Measurements from ENCODE around the gene CACNA2D3.
A peak's percentile ranks its signal among the peaks of the same experiment; 100 is the strongest.

Gene CACNA2D3

DNA sequence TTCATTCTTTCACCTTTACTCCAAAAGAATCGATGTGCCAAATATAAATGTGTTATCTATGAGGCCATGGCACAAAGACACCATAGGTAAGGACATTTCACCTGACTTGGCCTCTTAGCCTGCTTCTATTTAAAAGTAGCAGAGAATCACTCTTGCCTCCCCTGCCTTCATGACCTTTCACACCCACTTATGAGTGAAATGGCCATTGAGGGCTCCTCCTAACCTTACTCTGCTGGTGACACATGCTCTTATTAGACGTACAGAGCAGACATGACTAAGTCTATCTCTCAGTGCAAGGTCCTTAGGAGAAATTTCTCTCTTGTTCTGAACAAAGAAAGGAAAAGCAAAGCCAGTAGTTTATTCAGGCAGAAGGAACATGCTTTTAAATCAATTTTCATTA is 654.8 kb downstream of the CACNA2D3 start:
- DNase-seq, result no peak

GRCh38 chr3:54780336-54780735 is 658.0 kb downstream of the CACNA2D3 start:
- DNase-seq, result no peak

- no peak for DNase-seq
Observed at GRCh38 chr3:54781728-54782127, 659.4 kb downstream of the CACNA2D3 start.

- no peak for DNase-seq
Observed at GRCh38 chr3:54783611-54784010, 661.3 kb downstream of the CACNA2D3 start.

DNA sequence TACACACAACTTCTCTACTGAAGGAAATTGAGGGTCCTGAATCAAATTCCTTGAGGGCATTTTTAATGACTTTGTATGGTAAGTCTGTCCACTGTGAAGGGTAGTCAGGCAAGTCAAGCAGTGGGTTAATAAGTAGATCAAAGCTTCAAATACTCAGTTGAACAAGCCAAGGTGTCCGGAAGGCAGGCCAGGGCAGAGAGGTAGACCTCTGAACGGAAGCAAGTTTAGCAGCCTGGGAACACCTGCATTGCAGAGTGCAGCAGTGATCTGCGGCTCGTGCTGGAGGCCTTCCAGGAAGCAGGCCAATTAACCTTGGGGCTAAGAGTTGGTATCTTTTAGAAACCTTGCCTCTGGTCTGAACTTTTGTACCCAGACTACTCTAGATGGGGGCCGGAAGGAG is 661.7 kb downstream of the CACNA2D3 start:
- DNase-seq, result no peak

GRCh38 chr3:54785976-54786375 is 663.6 kb downstream of the CACNA2D3 start:
- no peak for DNase-seq

DNA sequence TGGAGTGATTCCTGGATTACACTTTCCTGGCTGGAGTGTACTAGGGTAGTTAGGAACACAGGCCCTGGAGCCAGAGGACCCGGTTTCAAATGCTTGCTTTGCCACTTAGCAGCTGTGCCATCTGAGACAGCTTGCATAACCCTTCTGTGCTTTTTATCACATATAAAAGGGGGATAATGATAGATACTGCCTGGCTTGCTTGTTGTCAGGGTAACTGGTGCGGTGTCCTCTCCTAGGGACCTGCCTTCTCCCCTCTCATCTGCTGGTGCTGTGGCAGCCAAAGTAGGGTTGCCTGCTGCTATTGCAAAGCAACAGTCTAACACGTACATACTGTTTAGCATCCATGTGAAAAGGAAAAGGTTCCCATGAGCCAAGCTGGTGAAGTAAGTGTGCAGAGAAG is 667.7 kb downstream of the CACNA2D3 start:
- DNase-seq, result no peak

GRCh38 chr3:54791501-54792156 is 669.3 kb downstream of the CACNA2D3 start:
- DNase-seq, result no peak

GRCh38 chr3:54792584-54792983 is 670.2 kb downstream of the CACNA2D3 start:
- no peak for DNase-seq

DNA sequence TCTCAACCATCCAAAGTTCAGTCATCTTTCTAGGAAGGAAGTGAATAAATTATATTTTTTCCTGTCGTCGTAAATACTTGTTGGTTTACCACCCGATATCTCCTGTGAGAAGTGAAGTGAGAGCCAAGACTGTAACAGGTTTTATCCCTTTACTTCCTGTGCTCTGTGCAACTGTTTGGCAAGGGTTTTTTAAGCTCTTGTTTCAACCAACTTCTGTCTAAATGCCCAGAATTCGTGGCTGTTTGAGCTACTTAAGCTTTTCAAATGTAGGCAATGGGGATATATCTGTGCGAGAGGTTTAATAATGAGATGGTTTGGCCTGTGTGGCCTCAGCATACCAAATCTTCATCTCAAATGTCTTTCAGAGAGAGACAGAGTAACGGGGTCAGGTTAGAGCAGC is 670.8 kb downstream of the CACNA2D3 start:
- DNase-seq, result no peak

DNA sequence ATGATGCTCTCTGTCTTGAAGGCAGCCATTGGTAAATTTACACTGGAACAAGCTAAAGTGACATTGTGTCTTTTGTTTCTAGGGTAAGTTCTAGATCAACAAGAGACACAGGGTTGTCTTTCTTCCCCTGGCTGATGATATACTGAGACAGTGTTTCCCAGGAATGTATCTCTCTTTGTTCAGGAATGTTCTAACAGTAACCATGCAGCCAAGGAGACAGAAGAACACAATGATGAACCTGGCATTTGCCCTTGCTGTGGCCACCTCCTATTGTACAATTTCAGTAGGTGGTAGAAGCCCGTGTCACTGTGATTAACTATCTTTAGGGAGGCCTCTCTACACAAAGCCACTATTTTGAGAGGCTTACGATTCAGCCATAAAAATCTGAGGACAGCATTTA is 674.8 kb downstream of the CACNA2D3 start:
- DNase-seq, result no peak

GRCh38 chr3:54800478-54800877 is 678.1 kb downstream of the CACNA2D3 start:
- DNase-seq, result no peak

DNA sequence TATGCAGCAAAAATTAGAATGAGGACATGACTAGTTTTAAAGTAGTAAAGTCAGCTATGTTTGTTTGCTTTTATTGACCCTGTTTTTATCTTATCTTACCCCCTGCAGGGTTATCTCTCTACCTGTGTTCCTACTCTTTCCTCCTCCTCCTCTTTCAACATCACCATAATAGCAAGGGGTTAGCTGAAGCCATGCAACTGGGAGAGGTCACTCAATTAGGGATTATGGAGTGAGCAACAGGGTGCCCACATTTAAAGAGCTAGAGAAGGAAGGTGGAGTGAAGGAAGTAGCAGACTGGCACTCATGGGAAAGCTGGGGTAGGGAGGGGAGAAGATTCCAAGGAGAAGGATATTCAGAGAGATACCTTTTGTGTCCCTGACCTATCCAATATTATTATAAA is 679.6 kb downstream of the CACNA2D3 start:
- no peak for DNase-seq

DNA sequence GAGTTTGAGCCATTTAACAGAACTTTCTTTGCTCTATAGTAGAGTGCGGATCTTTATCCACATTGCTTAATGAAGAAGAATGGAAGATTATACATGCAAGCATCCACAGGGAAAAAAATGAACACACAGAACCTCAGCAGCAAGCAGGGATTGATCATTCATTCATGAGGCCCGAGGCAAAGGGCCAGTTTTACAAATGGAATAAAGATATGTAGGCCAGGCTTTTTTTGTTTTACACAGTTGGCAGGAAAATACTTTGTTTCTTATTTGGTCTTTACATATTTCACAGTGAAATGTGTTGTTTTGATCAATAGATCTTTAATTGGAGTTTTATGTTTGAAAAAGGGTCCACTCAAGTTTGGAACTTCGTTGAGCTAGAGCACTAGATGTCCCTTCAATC is 688.0 kb downstream of the CACNA2D3 start:
- no peak for DNase-seq

GRCh38 chr3:54814224-54814623 is 691.9 kb downstream of the CACNA2D3 start:
- no peak for DNase-seq

- peak; percentile 69 for DNase-seq
Observed at GRCh38 chr3:54817628-54818027, 695.3 kb downstream of the CACNA2D3 start.

DNA sequence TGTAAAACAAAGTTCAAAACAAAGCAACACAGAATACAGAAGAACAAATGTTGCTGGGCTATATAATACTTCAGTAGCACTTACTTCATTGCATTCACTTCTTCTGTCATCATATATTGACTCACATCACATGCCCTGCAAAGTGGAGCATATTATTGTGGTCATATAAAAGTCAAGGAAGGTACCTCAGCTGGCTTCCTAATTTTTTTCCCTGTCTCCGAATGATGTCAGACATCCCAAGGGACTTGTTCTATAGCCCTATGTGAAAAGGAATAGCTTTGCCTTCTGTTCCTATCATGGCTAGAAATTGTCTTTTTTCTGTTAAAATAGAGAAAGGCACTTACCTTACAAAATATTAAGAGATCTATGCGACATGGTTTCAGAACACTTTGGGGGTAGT is 696.1 kb downstream of the CACNA2D3 start:
- DNase-seq, result no peak

GRCh38 chr3:54818942-54819341 is 696.6 kb downstream of the CACNA2D3 start:
- no peak for DNase-seq

DNA sequence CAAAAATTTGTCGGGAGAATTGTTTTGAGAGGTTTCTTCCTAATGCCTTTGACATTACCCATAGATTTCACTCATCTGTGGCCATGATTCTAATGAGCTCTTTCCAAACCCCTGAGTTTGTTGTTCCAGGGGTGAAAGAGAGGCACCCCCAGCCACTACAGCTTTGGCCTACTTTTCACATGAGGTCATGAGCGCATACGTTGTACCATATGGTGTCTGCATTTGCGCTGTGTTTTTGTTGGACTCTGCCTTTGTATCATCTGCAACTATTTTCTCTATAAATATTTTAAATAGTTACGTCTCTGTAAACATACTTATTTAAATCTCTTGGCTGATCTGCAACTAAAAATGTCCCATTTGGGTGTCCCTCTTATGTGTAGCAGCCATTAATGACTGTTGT is 697.6 kb downstream of the CACNA2D3 start:
- DNase-seq, result no peak

- DNase-seq, result no peak
Observed at GRCh38 chr3:54822206-54822605, 699.9 kb downstream of the CACNA2D3 start.

- DNase-seq, result no peak
Observed at GRCh38 chr3:54826251-54826691, 703.9 kb downstream of the CACNA2D3 start.

- DNase-seq, result no peak
Observed at GRCh38 chr3:54827056-54827687, 704.8 kb downstream of the CACNA2D3 start.

DNA sequence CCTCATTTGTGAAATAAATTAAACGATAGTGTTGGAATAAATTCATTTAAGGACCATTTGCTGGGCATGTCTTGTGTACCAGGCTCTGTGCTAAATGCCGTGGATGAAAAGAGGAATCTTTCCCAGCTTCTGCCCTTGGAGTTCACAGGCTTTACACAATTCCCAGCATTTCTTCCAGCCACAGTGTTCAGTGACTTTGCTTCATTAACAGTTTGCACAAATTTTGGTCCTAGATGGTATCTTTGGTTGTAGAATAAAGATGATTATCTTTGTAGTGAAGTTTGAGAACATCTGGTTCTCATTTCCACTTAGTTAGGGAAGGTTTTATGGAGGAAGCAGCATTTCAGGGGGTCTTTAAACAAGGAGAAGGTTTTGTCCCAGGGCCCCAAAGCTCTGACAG is 705.4 kb downstream of the CACNA2D3 start:
- DNase-seq, result no peak

DNA sequence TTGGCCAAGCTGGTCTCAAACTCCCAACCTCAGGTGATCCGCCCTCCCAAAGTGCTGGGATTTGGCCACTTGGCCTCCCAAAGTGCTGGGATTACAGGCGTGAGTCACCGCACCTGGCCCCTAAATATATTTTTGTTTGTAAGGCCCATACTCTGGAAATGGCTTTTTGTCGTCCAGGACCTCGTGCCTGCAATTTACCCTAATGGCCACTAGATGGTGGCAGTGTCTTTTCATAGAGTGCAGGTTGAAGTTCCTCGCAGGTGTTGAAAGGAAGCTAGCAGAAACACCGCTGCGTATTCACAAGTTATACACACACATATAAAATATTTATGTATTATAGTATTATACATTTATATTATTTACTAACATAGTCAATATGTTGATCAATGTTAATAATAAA is 708.3 kb downstream of the CACNA2D3 start:
- DNase-seq, result no peak

- no peak for DNase-seq
Observed at GRCh38 chr3:54831112-54831511, 708.8 kb downstream of the CACNA2D3 start.
